ENCODE results near the gene S100A8.
"Not testable (repeated sequence)": the region's sequence is repeated elsewhere in the genome, so short reads cannot be mapped to it uniquely, and the experiment has no call there.

Gene S100A8

GRCh38 chr1:153348511-153349362, 42.1 kb downstream of the S100A8 start, which contains the start of gene PGLYRP4:
Gene PGLYRP4 (minus strand): TSS chr1:153348841. CDS start chr1:153347932, 909 bp downstream.
- H3K4me2 ChIP-seq (ENCODE audit: low read length): no peak within 1 kb of the TSS
- H3K9me3 ChIP-seq (replicated peaks; ENCODE audit: low read length): no peaks in the 10 kb centered on the region
- no peaks in the 10 kb centered on the region for H3K4me1 ChIP-seq (ENCODE audit: control insufficient read depth, insufficient read depth, low read length)
- no peaks in the 10 kb centered on the region for H3K36me3 ChIP-seq (ENCODE audit: insufficient read depth, low read length)
- H3K4me3 ChIP-seq (ENCODE audit: low read length): no peak within 1 kb of the TSS
- peaks cover 58% of the 10 kb centered on the region for H3K27me3 ChIP-seq (ENCODE audit: control insufficient read depth, insufficient read depth, low read length)
- H3K9ac ChIP-seq (ENCODE audit: low read depth, low read length): no peak within 1 kb of the TSS

- Histone ChIP-seq H3K4me1 (ENCODE audit: control insufficient read depth, insufficient read depth, low read length) (no peaks in the 10 kb centered on the region), H3K9me3 (replicated peaks; ENCODE audit: low read length) (no peaks in the 10 kb centered on the region), H3K4me2 (ENCODE audit: low read length) (no peak overlapping the region), H3K9ac (ENCODE audit: low read depth, low read length) (no peak overlapping the region), H3K27me3 (ENCODE audit: control insufficient read depth, insufficient read depth, low read length) (peaks cover 61% of the 10 kb centered on the region), H3K4me3 (ENCODE audit: low read length) (no peak overlapping the region), H3K36me3 (ENCODE audit: insufficient read depth, low read length) (no peaks in the 10 kb centered on the region)
Observed at GRCh38 chr1:153347856-153348255, 43.0 kb downstream of the S100A8 start.

- not testable (repeated sequence) for H3K4me1 ChIP-seq (ENCODE audit: control insufficient read depth, insufficient read depth, low read length); H3K9ac ChIP-seq (ENCODE audit: low read depth, low read length); H3K4me2 ChIP-seq (ENCODE audit: low read length); H3K9me3 ChIP-seq (replicated peaks; ENCODE audit: low read length); H3K36me3 ChIP-seq (ENCODE audit: insufficient read depth, low read length); H3K4me3 ChIP-seq (ENCODE audit: low read length)
- H3K27me3 ChIP-seq (ENCODE audit: control insufficient read depth, insufficient read depth, low read length): peaks cover 67% of the 10 kb centered on the region
Observed at GRCh38 chr1:153347049-153347448, 43.8 kb downstream of the S100A8 start.

DNA sequence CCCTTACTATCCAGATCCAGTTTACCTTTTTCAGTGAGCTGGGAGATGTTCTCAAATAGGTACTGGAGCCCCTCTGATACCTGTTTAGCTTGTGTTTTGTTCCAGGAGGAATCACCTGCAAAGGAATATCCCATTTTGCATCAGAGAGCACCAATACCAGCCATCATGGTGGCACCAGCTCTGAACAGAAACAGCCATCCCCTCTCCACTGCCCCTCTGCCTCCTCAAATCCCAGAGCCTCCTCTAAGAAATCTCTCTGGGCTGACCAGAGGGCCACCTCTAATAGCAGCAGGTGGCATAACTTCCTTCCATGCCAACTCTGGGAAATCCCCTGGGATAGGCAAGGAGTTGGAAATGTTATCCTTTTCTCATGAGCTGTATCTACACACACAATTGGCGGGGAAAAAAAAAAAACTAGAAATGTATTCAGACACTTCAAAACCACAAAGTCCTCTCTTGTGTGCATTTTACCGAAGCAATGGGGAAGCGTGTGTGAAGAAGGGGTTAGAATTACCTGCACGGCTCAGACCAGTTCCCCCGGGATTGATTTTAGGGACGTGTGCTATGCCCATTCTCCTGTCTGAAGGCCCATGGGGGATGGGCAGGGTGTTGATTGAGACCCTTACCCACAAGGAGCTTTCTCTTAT, 44.7 kb downstream of the S100A8 start:
- H3K4me1 ChIP-seq (ENCODE audit: control insufficient read depth, insufficient read depth, low read length): no peaks in the 10 kb centered on the region
- peaks cover 74% of the 10 kb centered on the region for H3K27me3 ChIP-seq (ENCODE audit: control insufficient read depth, insufficient read depth, low read length)
- H3K9ac ChIP-seq (ENCODE audit: low read depth, low read length): no peak overlapping the region
- H3K4me2 ChIP-seq (ENCODE audit: low read length): no peak overlapping the region
- H3K36me3 ChIP-seq (ENCODE audit: insufficient read depth, low read length): no peaks in the 10 kb centered on the region
- H3K4me3 ChIP-seq (ENCODE audit: low read length): no peak overlapping the region
- H3K9me3 ChIP-seq (replicated peaks; ENCODE audit: low read length): no peaks in the 10 kb centered on the region

DNA sequence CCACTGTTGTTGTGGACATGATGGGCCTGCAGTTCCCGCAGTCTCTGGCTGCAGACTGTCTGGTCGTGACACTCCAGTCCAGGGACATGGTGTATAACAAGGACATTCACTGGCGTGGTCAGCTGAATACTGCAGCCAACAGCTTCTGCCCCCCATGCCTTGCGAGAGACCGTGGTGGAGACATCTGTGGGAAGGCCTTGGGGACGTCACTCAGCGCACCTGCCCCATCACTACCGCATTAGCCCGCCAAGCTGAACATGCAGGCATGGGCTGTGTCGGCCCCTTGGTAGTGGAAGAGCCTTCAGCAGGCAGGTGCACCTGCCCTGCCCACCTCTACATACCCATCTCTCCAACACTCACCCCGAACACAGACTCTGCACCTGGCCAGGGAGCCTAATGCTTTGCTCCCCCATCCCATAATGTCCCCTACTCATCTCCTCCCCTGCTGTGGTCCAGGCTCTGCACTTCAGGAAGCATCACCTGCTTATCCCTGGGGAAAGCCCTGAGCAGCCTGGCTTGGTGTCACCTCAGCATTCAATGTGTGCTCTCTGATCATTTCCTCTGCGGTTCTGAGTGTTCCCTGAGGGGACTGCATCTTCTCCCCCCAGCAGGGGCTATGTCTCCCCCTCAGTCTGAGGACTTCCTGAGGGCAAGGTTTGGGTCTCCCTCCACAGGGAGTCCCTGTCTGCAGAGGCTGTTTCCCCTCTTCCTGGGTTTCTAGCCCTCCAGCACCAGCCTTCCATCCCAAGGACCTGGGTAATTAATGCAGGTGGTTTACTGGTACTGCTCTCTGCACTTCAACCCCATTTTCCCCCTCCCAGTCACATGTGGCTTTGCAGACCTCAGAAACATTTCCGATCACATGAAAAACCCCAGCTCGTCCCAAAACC, 45.4 kb downstream of the S100A8 start:
- no peak overlapping the region for H3K4me2 ChIP-seq (ENCODE audit: low read length)
- H3K27me3 ChIP-seq (ENCODE audit: control insufficient read depth, insufficient read depth, low read length): peaks cover 68% of the 10 kb centered on the region
- no peaks in the 10 kb centered on the region for H3K4me1 ChIP-seq (ENCODE audit: control insufficient read depth, insufficient read depth, low read length)
- no peaks in the 10 kb centered on the region for H3K36me3 ChIP-seq (ENCODE audit: insufficient read depth, low read length)
- H3K4me3 ChIP-seq (ENCODE audit: low read length): no peak overlapping the region
- H3K9me3 ChIP-seq (replicated peaks; ENCODE audit: low read length): no peaks in the 10 kb centered on the region
- H3K9ac ChIP-seq (ENCODE audit: low read depth, low read length): no peak overlapping the region

- Histone ChIP-seq H3K4me3 (ENCODE audit: low read length) (no peak overlapping the region), H3K4me2 (ENCODE audit: low read length) (no peak overlapping the region), H3K36me3 (ENCODE audit: insufficient read depth, low read length) (no peaks in the 10 kb centered on the region), H3K27me3 (ENCODE audit: control insufficient read depth, insufficient read depth, low read length) (peaks cover 64% of the 10 kb centered on the region), H3K9ac (ENCODE audit: low read depth, low read length) (no peak overlapping the region), H3K4me1 (ENCODE audit: control insufficient read depth, insufficient read depth, low read length) (no peaks in the 10 kb centered on the region), H3K9me3 (replicated peaks; ENCODE audit: low read length) (no peaks in the 10 kb centered on the region)
Observed at GRCh38 chr1:153344718-153345025, 46.2 kb downstream of the S100A8 start.

DNA sequence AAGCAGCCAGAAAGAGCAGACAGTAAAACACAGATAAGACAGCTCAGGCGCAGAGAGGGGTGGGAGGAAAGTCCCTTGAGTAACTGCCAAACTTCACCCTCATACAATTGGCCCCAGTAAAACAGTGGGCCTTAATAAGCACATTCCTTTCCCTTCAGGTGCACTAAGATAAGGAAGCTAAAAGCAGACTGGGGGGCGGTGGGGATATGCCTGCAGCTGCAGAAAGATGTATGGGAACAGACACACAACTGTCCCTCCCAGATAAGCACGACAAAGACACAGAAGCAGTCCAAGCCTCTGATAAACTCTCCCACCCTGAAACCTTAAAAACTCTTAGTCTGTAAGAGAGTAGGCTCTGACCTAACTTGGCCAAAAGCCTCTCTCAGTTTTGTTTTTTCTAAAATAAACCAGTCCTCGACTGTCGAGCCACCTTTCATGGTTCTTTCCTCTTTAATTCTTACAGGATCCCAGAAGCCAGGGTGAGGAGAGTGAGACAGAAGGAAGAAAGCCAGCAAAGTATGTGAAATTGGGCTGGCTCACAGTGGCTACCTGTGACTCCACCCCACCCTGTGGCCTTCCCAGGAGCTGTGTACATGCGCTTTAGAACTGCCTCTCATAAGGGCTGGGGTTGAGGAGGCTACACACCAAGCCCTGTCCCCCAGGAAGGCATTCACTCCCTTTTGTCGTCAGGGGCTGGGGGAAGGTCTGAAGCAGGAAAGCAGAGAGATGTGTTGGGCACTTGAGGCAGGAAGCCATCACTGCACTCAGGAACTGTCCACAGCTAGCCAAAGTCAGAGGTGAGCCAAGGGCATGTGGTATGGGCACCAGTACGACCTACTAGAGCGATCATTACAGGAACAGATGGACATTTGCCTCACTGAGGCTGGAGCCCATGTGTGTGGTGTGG, 46.8 kb downstream of the S100A8 start:
- H3K4me2 ChIP-seq (ENCODE audit: low read length): no peak overlapping the region
- H3K9ac ChIP-seq (ENCODE audit: low read depth, low read length): no peak overlapping the region
- peaks cover 60% of the 10 kb centered on the region for H3K27me3 ChIP-seq (ENCODE audit: control insufficient read depth, insufficient read depth, low read length)

DNA sequence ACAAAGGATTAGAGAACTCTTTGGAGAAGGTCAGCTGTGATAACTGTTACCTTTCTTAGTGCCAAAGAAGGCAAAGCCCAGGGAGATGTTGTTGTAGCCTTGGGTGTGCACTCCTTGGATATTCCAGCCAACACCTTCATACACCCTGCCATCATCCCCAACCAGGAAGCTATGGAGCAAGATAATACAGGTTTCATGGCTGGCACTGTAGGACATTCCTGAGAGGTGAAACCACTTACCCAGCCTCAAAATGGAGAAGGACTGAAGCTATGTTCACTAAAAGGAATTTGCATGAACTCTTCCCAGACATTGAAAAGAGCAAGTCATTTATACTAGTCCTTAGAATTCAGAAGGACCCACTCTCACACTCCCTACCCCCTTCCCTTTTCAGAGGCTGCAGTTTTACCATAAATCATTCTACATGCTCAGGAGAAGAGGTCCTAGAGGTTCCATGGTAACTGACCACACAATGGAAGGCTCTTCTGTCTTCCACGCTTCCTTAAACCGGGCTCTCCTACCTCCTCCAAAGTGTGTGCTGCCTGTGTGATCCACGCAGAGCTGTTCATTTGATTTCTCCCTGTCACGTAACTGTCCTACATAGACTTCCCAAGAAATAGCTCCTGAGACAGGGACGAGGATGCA, 47.7 kb downstream of the S100A8 start:
- H3K36me3 ChIP-seq (ENCODE audit: insufficient read depth, low read length): no peaks in the 10 kb centered on the region
- H3K4me1 ChIP-seq (ENCODE audit: control insufficient read depth, insufficient read depth, low read length): no peaks in the 10 kb centered on the region
- no peak overlapping the region for H3K4me2 ChIP-seq (ENCODE audit: low read length)
- H3K9ac ChIP-seq (ENCODE audit: low read depth, low read length): no peak overlapping the region
- H3K27me3 ChIP-seq (ENCODE audit: control insufficient read depth, insufficient read depth, low read length): peaks cover 55% of the 10 kb centered on the region
- no peak overlapping the region for H3K4me3 ChIP-seq (ENCODE audit: low read length)
- no peaks in the 10 kb centered on the region for H3K9me3 ChIP-seq (replicated peaks; ENCODE audit: low read length)

More for the DNA sequence above, 46.8 kb downstream of the S100A8 start:
- H3K4me3 ChIP-seq (ENCODE audit: low read length): no peak overlapping the region
- no peaks in the 10 kb centered on the region for H3K4me1 ChIP-seq (ENCODE audit: control insufficient read depth, insufficient read depth, low read length)
- H3K9me3 ChIP-seq (replicated peaks; ENCODE audit: low read length): no peaks in the 10 kb centered on the region
- no peaks in the 10 kb centered on the region for H3K36me3 ChIP-seq (ENCODE audit: insufficient read depth, low read length)

DNA sequence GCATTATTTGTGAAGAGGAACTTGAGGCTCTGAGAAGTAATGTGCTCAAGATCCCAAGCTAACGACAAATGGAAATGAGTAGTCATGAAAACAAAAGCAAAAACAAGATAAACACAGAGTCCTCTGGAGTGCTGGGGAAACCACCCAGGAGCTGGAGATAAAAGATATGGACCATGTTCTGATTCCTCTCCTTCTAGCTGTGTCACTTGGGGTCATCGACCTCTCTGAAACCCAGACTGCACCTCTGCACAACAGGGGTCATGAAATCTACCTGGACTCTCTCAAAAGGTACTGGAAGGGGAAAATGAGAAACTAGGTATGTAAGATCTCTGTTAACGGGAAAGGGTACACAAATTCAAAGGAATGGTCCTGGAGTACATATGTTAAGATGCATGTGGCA, 48.7 kb downstream of the S100A8 start:
- Histone ChIP-seq H3K9me3 (replicated peaks; ENCODE audit: low read length) (no peaks in the 10 kb centered on the region), H3K27me3 (ENCODE audit: control insufficient read depth, insufficient read depth, low read length) (peaks cover 48% of the 10 kb centered on the region)

GRCh38 chr1:153341431-153341934, 49.4 kb downstream of the S100A8 start:
- no peak overlapping the region for H3K9ac ChIP-seq (ENCODE audit: low read depth, low read length)
- H3K27me3 ChIP-seq (ENCODE audit: control insufficient read depth, insufficient read depth, low read length): peaks cover 44% of the 10 kb centered on the region
- no peak overlapping the region for H3K4me3 ChIP-seq (ENCODE audit: low read length)
- no peaks in the 10 kb centered on the region for H3K4me1 ChIP-seq (ENCODE audit: control insufficient read depth, insufficient read depth, low read length)
- H3K9me3 ChIP-seq (replicated peaks; ENCODE audit: low read length): no peaks in the 10 kb centered on the region
- no peaks in the 10 kb centered on the region for H3K36me3 ChIP-seq (ENCODE audit: insufficient read depth, low read length)
- H3K4me2 ChIP-seq (ENCODE audit: low read length): no peak overlapping the region

More for the DNA sequence above, 48.7 kb downstream of the S100A8 start:
- H3K4me3 ChIP-seq (ENCODE audit: low read length): no peak overlapping the region
- no peak overlapping the region for H3K4me2 ChIP-seq (ENCODE audit: low read length)
- H3K9ac ChIP-seq (ENCODE audit: low read depth, low read length): no peak overlapping the region
- no peaks in the 10 kb centered on the region for H3K36me3 ChIP-seq (ENCODE audit: insufficient read depth, low read length)
- no peaks in the 10 kb centered on the region for H3K4me1 ChIP-seq (ENCODE audit: control insufficient read depth, insufficient read depth, low read length)

Data from skeletal muscle satellite cell (primary cell).